ENCODE results near the gene TRA2B. TPM values are rescaled to one million over a fixed set of nuclear protein-coding genes. Genes with fewer than 3 reads are reported as not detected.

The TRA2B gene
- total and polyA plus RNA-seq, 3 donors from 2014 or later = 136 to 199 (median 177) TPM

GRCh38 chr3:185866555-185866954, 71.3 kb downstream of the TRA2B start:
- intact Hi-C loops (cut with DNase I; ENCODE audit: low total_unique reads) = no loop called here
- H3K36me3 ChIP-seq (ENCODE audit: low read depth, missing control alignments) = no peaks in the 10 kb centered on the region
- no peak overlapping the region for H3K27ac ChIP-seq
- no peak overlapping the region for H3K4me3 ChIP-seq
- WGBS, 2 donors = 81 to 92% methylated on average over 1 of the region's 1 CpG
- no peaks in the 10 kb centered on the region for H3K9me3 ChIP-seq
- no peak for DNase-seq
- no peaks in the 10 kb centered on the region for H3K4me1 ChIP-seq
- TF ChIP-seq CTCF (IDR thresholded peaks at IDR 0.05) = no peak
- TF ChIP-seq POLR2A (IDR thresholded peaks at IDR 0.05) = no peak
- H3K27me3 ChIP-seq = no peaks in the 10 kb centered on the region

Other genes starting within 250 kb of the TRA2B start
- 10 to 100 TPM; 19.4 to 29.1 TPM for gene IGF2BP2, start 113.0 kb downstream of the TRA2B start, total RNA-seq
- gene IGF2BP2, start 113.0 kb downstream of the TRA2B start, polyA plus RNA-seq (ENCODE audit: insufficient read depth, low read depth, low replicate concordance) = 18.9 TPM
- gene ETV5, start 171.1 kb upstream of the TRA2B start, total RNA-seq = 10 to 100 TPM; 15.7 to 22.4 TPM
- gene ETV5, start 171.1 kb upstream of the TRA2B start, polyA plus RNA-seq (ENCODE audit: insufficient read depth, low read depth, low replicate concordance) = 20.8 TPM

All from testis (tissue), 3 donors.